Endothelial cell (in vitro differentiated cells): ENCODE measurements around the gene FAM20C. TPM values are rescaled to one million over a fixed set of nuclear protein-coding genes. Genes with fewer than 3 reads are reported as not detected.

ENCODE experiments used
- DNase-seq: peaks from one replicate; pipeline ENCODE4 v3.0.0; 2021; ENCODE audit warnings: low spot score
- H3K27ac Mint-ChIP-seq: one replicate; pipeline ENCODE4 v1.8.0; 2021; ENCODE audit warnings: mixed read lengths, inconsistent platforms; ENCODE audit not compliant: unreplicated experiment
- H3K27me3 Mint-ChIP-seq: one replicate; pipeline ENCODE4 v1.8.0; 2021; ENCODE audit warnings: mild to moderate bottlenecking, moderate library complexity, mixed read lengths, inconsistent platforms; ENCODE audit not compliant: unreplicated experiment
- H3K36me3 Mint-ChIP-seq: one replicate; pipeline ENCODE4 v1.8.0; 2021; ENCODE audit warnings: mild to moderate bottlenecking, low read depth, mixed read lengths, inconsistent platforms; ENCODE audit not compliant: unreplicated experiment
- H3K4me1 Mint-ChIP-seq: one replicate; pipeline ENCODE4 v1.8.0; 2021; ENCODE audit warnings: mild to moderate bottlenecking, mixed read lengths, inconsistent platforms; ENCODE audit not compliant: unreplicated experiment
- H3K4me3 Mint-ChIP-seq: one replicate; pipeline ENCODE4 v1.8.0; 2021; ENCODE audit warnings: mild to moderate bottlenecking, mixed read lengths, inconsistent platforms; ENCODE audit not compliant: unreplicated experiment
- H3K9me3 Mint-ChIP-seq: one replicate; pipeline ENCODE4 v1.8.0; 2021; ENCODE audit warnings: mixed read lengths, inconsistent platforms; ENCODE audit not compliant: unreplicated experiment
- CTCF ChIP-seq: fragments of 200-600 bp; sonication (generic); IDR thresholded peaks from one replicate; pipeline ENCODE4 v1.5.0; 2021; ENCODE audit warnings: antibody characterized with exemption; ENCODE audit not compliant: unreplicated experiment
- total RNA-seq: library from RNA; stranded (reverse); fragmentation: NEBNext Ultra II Directional; extraction: Animal tissue kit (Norgen Biotek cat#: 25700); gene quantifications from one replicate; pipeline ENCODE4 v1.2.1, GENCODE V29; 2021; ENCODE audit not compliant: unreplicated experiment

Gene FAM20C
- total RNA-seq, 1 donor from 2014 or later = 3.1 TPM

DNA sequence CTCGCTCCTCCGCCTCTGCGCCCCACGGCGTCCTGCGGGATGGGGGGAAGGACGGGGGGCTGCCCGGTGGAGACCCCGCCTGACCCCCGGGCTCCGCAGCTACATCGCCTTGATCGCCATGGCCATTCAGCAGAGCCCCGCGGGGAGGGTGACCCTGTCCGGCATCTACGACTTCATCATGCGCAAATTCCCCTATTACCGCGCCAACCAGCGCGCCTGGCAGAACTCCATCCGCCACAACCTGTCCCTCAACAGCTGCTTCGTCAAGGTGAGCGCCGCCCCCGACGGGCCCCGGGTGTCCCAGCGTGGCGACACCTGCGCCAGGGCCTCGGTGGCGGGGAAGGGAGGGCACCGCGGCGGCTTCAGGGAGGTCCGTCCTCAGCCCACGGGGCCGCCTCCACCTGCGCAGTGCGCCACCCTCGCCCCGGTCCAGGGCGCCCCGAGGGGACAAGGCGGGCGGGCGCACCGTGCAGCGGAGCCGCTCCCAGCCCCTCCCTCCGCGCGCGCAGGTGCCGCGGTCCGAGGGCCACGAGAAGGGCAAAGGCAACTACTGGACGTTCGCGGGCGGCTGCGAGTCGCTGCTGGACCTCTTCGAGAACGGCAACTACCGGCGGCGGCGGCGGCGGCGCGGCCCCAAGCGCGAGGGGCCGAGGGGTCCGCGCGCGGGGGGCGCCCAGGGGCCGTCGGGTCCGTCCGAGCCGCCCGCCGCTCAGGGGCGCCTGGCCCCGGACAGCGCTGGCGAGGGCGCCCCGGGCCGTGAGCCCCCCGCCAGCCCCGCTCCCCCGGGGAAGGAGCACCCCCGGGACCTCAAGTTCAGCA, 98.4 kb downstream of the FAM20C start:
- no peak for DNase-seq
- no peak overlapping the region for H3K4me3 Mint-ChIP-seq
- H3K27me3 Mint-ChIP-seq = peaks cover 7% of the 10 kb centered on the region
- peaks cover 3% of the 10 kb centered on the region for H3K36me3 Mint-ChIP-seq
- no peaks in the 10 kb centered on the region for H3K4me1 Mint-ChIP-seq
- no peak for TF ChIP-seq CTCF
- peaks cover 8% of the 10 kb centered on the region for H3K9me3 Mint-ChIP-seq
- H3K27ac Mint-ChIP-seq = no peak overlapping the region

DNA sequence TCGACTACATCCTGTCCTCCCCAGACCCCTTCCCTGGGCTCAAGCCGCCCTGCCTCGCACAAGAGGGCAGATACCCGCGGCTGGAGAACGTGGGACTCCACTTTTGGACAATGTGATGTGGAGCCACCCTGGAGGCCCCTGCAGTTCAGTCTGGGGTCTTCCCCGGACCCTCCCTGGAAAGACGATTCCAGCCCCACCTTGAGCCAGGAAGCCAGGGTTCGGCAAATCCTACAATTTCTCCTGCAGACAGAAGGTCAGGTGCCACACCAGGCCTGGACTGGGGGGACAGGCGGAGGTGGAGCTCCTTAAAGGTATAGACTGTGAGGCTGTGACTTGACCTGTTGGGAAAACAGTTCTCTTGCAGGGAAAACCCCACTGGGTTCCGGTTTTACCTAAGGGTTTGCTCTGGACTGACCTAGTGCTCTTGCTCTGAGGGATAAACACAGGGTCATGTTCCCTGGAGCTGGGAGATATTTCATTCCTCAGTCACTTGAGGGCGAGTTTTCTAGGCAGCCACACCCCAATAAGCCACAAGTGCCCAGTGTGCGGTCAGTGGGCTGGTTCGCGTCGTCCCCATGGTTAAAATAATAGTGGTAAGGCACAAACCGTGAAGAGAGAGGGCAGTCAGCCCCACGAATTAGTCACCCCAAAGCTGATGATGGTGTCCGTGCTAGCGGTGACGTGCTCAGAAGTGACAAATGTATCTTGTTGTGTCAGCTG, 99.2 kb downstream of the FAM20C start:
- Mint-ChIP-seq H3K9me3 (peaks cover 8% of the 10 kb centered on the region), H3K4me3 (no peak overlapping the region), H3K27me3 (peaks cover 7% of the 10 kb centered on the region), H3K27ac (no peak overlapping the region), H3K4me1 (no peaks in the 10 kb centered on the region), H3K36me3 (peaks cover 3% of the 10 kb centered on the region)
- TF ChIP-seq CTCF = no peak
- DNase-seq = no peak

DNA sequence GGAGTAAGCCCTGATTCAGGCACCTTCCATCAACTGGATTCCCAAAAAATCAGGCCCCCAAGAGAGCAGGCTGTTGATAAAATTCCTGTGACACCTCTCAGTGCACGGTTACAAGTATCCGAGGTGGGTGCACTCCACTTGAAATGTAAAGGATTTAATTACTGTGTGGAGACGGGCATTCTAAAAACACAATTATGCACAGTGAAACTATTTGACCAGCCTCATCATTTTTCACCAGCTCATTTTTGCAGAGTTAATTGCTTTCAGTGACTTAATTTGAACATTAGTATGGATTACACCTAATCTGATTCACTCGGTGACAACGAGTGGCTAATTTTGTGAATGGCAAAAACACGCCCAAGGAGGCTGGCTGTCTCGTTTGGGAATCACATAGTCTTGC, 99.9 kb downstream of the FAM20C start:
- TF ChIP-seq CTCF = no peak
- DNase-seq = no peak
- Mint-ChIP-seq H3K36me3 (peaks cover 3% of the 10 kb centered on the region), H3K9me3 (peaks cover 8% of the 10 kb centered on the region), H3K27ac (no peak overlapping the region), H3K27me3 (peaks cover 8% of the 10 kb centered on the region), H3K4me1 (no peaks in the 10 kb centered on the region), H3K4me3 (no peak overlapping the region)

DNA sequence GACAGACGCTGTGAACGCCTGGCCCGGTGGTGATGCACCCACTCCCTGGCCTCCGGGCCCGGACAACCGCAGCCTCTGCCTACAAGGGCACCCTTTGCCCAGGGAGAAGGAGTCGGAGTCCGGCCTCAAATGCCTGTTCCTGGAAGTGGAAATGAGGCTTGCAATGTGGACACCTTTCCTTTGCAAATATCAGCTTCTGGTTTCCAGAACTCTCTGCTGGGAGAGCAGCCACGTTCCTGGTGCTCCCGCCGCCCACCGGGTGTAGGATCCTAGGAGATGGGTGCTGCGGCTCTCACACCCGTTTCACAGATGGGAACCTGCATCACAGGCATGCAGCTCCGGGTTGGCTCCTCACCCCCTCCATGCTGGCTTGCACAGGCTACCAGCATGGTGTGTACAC, 100.5 kb downstream of the FAM20C start:
- Mint-ChIP-seq H3K4me3 (no peak overlapping the region), H3K27ac (no peak overlapping the region), H3K27me3 (peaks cover 9% of the 10 kb centered on the region), H3K4me1 (no peaks in the 10 kb centered on the region), H3K9me3 (peaks cover 4% of the 10 kb centered on the region), H3K36me3 (peaks cover 3% of the 10 kb centered on the region)
- no peak for DNase-seq
- no peak for TF ChIP-seq CTCF
